HG03159 (cell line): Measurements from ENCODE around the gene THRB.
"Not testable (repeated sequence)": the region's sequence is repeated elsewhere in the genome, so short reads cannot be mapped to it uniquely, and the experiment has no call there.

ENCODE experiments used
- ATAC-seq: cut with Tn5 transposase; IDR thresholded peaks from one replicate; pipeline ENCODE4 v1.9.1; 2021; ENCODE audit warnings: mild to moderate bottlenecking, moderate library complexity; ENCODE audit not compliant: unreplicated experiment

The THRB gene

GRCh38 chr3:24123596-24123995 lies 371.1 kb downstream of the THRB start:
- ATAC-seq, result no peak

GRCh38 chr3:24120434-24120833 lies 374.2 kb downstream of the THRB start:
- ATAC-seq, result no peak

GRCh38 chr3:24119321-24119751 lies 375.3 kb downstream of the THRB start:
- ATAC-seq, result no peak

- ATAC-seq, result no peak
Measured at GRCh38 chr3:24117508-24117907, 377.1 kb downstream of the THRB start.

GRCh38 chr3:24111711-24112110 lies 382.9 kb downstream of the THRB start:
- ATAC-seq, result no peak

GRCh38 chr3:24110051-24110450 lies 384.6 kb downstream of the THRB start:
- ATAC-seq, result no peak

GRCh38 chr3:24101676-24102168 lies 392.9 kb downstream of the THRB start:
- ATAC-seq, result no peak

- no peak for ATAC-seq
Measured at GRCh38 chr3:24100696-24101402, 393.8 kb downstream of the THRB start.

- ATAC-seq, result no peak
Measured at GRCh38 chr3:24096695-24097290, 397.9 kb downstream of the THRB start.

- ATAC-seq, result no peak
Measured at GRCh38 chr3:24096271-24096670, 398.4 kb downstream of the THRB start.

GRCh38 chr3:24094818-24095217 lies 399.8 kb downstream of the THRB start:
- not testable (repeated sequence) for ATAC-seq

- ATAC-seq, result peak; percentile 96
Measured at GRCh38 chr3:24088782-24089181, 405.9 kb downstream of the THRB start.

- no peak for ATAC-seq
Measured at GRCh38 chr3:24087469-24087868, 407.2 kb downstream of the THRB start.

- no peak for ATAC-seq
Measured at GRCh38 chr3:24086617-24087404, 407.8 kb downstream of the THRB start.

GRCh38 chr3:24086206-24086605 lies 408.4 kb downstream of the THRB start:
- ATAC-seq, result no peak

- ATAC-seq, result no peak
Measured at GRCh38 chr3:24072193-24072592, 422.5 kb downstream of the THRB start.

GRCh38 chr3:24069045-24069444 lies 425.6 kb downstream of the THRB start:
- no peak for ATAC-seq

GRCh38 chr3:24067483-24067882 lies 427.2 kb downstream of the THRB start:
- no peak for ATAC-seq
